NCI-H1436 treated with DMSO at 0.1 percent for 48 hours (cell line): ENCODE measurements around the gene CHST11.
"Not testable (repeated sequence)": the region's sequence is repeated elsewhere in the genome, so short reads cannot be mapped to it uniquely, and the experiment has no call there.

ENCODE experiments used
- DNase-seq: peaks from one replicate; lab custom pipeline; 2025; lab: John Stamatoyannopoulos, UW

The CHST11 gene

GRCh38 chr12:104604995-104605675, 148.4 kb downstream of the CHST11 start:
- no peak for DNase-seq

- no peak for DNase-seq
Observed at GRCh38 chr12:104605685-104606084, 148.9 kb downstream of the CHST11 start.

- peak; percentile 52 for DNase-seq
Observed at GRCh38 chr12:104608998-104609397, 152.2 kb downstream of the CHST11 start.

GRCh38 chr12:104609445-104609844, 152.7 kb downstream of the CHST11 start:
- no peak for DNase-seq

GRCh38 chr12:104610513-104611235, 153.9 kb downstream of the CHST11 start:
- DNase-seq = no peak

GRCh38 chr12:104611671-104612070, 154.9 kb downstream of the CHST11 start:
- no peak for DNase-seq

GRCh38 chr12:104613372-104613771, 156.6 kb downstream of the CHST11 start:
- not testable (repeated sequence) for DNase-seq

GRCh38 chr12:104615048-104615561, 158.4 kb downstream of the CHST11 start:
- no peak for DNase-seq

GRCh38 chr12:104618691-104619090, 161.9 kb downstream of the CHST11 start:
- no peak for DNase-seq

GRCh38 chr12:104619305-104619704, 162.6 kb downstream of the CHST11 start:
- no peak for DNase-seq

- no peak for DNase-seq
Observed at GRCh38 chr12:104620837-104621531, 164.2 kb downstream of the CHST11 start.

- no peak for DNase-seq
Observed at GRCh38 chr12:104622928-104623327, 166.2 kb downstream of the CHST11 start.

GRCh38 chr12:104623883-104624282, 167.1 kb downstream of the CHST11 start:
- DNase-seq = no peak

GRCh38 chr12:104624529-104624928, 167.8 kb downstream of the CHST11 start:
- DNase-seq = no peak

- no peak for DNase-seq
Observed at GRCh38 chr12:104626069-104626837, 169.5 kb downstream of the CHST11 start.

GRCh38 chr12:104627231-104627989, 170.7 kb downstream of the CHST11 start:
- DNase-seq = no peak

- DNase-seq = no peak
Observed at GRCh38 chr12:104627990-104628830, 171.5 kb downstream of the CHST11 start.

GRCh38 chr12:104628831-104629135, 172.0 kb downstream of the CHST11 start:
- DNase-seq = no peak

GRCh38 chr12:104630230-104630670, 173.5 kb downstream of the CHST11 start:
- DNase-seq = peak; percentile 76

GRCh38 chr12:104631867-104632266, 175.1 kb downstream of the CHST11 start:
- DNase-seq = no peak
